ENCODE measurements around the gene FAM174B.

Gene FAM174B

DNA sequence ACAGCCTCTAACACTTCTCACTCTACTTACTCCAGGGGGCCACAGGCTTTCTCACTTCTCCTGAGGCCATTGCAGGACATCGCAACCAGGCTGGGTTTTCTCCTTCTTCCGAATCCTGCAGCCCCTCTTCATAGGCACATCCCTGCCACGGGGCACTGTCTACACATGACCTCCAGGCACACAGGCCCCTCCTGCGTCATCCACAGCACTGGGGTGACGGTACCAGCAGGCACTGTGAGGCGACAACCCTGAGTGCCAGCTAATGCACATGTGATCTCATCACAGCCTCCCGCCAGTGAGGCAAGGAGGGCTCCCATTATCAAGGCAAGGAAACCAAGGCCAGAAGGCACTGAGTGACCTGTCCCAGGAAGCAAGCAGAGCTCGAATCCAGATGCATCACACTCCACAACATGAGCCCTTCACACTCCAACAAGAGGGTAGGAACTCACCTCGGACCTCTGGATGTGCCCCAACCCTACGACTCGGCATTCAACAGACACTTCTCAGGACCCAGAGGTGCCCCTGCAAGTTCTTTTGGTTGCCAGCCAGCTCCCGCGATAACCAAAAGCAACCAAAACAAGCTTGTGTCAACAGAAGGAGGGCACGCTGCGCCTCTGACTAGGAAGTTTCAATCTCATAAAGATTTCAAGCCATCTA, 16.7 kb downstream of the FAM174B start:
- no peak for DNase-seq

DNA sequence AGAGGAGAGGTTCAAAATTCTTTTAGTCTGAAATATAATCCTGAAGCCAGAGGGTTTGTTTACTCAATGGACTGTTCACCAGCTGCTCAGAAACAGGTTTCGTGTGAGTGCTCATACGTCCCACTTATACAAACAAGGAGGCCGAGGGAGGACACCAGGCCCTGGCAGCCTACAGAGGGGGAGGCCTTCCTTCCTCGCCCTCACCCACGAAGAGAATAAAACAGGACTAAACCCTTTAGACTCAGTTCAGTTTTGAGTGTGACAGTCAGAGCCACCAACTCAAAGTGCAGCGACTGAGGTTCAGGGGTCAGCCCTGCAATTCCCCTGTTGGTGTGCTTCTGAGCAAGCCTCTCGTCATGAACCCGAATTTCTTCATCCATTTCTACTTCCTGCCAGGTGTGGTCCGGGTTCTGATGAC, 17.3 kb downstream of the FAM174B start:
- DNase-seq = no peak

DNA sequence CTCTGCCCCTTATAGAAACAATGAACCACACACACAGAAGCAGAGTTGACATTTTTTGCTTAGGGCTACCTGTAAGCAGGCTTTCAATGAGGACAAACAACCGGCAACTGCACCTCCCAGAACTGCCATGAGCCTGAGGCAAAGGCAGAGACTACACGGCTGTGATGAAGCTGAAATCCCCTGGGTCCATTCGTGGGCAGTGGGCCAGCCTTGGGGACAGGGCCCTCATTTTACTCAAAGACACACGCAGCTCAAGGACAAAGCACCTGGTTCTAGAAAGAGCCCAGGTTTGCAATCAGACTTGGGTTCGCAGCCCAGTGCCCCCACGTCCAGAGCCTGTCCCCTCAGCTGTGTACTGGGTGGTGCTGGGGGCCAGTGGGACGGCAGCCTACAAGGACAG, 17.9 kb downstream of the FAM174B start:
- DNase-seq = no peak

DNA sequence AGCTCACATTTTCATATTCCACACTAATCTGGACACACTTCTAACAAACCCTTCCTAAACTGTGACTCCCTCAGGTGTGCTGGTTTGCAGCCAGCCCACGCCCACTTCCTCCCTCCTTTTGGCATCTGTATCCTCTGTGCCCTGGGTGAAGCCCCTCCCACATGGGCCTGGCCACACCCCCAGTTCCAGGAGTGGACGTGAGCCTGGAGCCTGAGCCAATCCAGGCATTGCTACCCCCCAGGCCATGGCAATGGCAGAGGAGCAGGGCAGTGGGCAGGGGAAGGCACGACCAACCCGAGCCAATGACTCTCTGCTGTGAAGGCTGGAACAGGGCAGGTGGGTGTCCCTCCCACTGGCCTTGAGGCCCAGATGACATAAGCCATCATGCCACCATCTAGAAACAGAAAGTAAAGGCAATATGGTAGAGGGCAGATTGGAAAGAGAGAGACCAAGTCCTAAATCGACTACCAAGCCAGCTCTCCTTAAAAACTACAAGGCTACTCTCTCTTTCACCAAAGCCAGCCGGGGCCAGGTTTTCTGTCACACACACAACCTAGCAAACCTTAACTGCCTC, 18.6 kb downstream of the FAM174B start:
- no peak for DNase-seq

DNA sequence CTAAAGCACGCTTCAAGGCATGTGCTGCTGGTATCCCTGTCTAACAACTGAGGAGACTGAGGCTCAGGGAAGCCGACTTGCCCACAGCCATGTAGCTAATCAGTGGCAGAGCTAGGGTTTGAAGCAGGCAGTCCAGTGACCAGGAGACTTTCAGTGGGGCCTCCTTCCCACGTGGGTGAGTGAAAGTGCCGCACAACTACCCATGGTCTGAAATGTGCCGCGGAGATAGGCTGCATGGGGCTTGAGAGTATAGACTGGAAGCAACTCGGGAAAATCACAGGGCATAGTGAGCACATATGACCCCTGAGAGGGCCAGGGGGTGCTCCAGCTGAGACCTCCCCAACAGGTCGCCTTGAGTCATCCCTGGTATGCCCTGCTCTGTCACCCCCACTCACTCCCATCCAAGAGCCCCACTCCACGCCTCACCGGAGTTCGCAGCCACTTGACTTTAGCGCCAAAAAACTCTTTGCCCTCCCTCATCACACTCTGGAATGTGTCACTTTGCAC, 19.1 kb downstream of the FAM174B start:
- no peak for DNase-seq

DNA sequence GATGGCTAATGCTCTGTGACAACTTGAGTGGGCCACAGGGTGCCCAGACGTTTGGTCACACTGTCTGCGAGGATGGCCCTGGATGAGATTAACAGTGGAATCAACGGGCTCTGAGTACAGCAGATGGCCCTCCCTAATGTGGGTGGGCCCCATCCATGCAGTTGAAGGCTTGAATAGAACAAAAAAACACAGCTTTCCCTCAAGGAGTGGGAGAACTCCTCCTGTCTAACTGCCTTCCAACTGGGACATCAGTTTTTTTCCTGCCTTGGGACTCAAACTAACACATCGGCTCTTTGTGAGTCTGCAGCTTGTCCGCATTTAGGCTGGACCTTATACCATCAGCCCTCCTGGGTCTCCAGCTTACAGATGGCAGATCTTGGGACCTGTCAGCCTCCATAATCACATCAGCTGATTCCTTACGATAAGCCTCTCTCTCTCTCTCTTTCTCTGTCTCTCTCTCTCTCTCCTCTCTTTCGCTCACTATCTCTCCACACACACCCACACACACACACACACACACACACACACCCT, 20.8 kb downstream of the FAM174B start:
- DNase-seq = no peak

DNA sequence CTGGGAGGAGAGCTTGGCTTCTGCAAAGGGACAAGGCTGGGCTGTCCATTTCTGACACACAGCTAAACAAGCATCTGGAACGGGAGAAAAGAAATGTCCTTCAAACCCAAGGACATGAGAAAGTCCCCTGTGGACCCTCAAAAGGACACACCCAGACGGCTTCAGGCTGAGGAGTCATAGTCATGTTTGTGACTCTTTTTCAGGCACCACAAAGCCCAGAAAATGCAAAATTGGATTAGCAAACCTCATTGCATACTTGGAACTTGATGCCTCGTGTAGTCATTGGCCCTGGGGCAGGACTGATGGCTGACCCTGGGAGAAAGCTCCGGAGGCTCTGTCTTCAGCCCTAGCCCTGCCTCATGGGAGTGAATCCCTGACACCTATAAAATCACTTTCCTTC, 21.5 kb downstream of the FAM174B start:
- no peak for DNase-seq

DNA sequence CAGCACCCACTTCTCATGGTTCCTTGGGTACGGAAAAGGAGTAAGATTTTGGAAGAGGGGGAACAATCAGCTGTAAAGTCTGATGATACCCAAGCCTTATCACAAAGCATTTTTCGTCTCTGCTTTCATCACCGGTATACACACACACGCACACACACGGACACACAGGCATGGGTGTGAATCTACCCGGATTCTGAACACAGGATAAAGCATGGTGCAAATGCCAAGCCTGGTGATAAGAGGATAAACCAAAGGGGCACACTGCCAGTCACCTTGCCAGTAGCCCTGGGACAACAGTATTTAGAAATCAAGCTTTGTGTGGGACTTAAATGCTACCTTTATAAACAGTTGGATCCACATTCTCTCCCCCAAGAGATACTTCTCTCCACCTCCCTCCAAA, 22.2 kb downstream of the FAM174B start:
- peak; percentile 8 for DNase-seq

DNA sequence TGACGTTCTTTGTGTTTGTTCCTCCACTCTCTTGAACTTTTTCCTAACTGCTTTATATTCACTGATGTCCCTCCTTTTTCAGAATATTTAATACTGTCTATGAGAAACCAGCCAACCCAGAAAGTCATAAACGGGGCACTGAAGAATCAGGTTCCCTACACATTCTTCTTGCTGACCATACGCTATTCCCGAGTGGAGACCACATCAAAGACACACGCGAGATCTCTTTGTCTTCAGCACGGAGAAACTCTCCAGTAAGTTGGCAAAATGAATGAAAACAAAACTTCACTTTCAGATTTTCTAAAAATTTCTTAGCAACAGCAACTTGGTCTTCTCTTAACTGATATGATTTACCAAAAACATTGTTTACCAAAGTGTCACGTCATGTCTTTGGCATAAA, 22.6 kb downstream of the FAM174B start:
- DNase-seq = no peak

DNA sequence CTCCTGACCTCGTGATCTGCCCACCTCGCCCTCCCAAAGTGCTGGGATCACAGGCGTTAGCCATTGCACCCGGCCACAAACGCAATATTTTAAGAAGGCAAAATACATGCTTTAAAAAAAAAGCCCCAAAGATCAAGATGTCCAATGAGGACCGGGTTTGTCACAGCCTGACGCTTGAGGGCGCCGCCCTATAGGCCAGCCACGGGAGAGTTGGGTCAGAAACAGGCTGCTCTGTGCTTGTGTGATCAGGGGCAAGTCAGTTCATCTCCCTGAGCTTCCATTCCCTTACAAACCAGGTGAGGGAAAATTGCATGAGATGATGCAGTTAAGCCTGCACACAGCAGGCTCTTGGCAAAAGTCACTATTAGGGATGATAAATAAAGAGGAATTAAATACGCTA, 23.9 kb downstream of the FAM174B start:
- DNase-seq = peak; percentile 6

DNA sequence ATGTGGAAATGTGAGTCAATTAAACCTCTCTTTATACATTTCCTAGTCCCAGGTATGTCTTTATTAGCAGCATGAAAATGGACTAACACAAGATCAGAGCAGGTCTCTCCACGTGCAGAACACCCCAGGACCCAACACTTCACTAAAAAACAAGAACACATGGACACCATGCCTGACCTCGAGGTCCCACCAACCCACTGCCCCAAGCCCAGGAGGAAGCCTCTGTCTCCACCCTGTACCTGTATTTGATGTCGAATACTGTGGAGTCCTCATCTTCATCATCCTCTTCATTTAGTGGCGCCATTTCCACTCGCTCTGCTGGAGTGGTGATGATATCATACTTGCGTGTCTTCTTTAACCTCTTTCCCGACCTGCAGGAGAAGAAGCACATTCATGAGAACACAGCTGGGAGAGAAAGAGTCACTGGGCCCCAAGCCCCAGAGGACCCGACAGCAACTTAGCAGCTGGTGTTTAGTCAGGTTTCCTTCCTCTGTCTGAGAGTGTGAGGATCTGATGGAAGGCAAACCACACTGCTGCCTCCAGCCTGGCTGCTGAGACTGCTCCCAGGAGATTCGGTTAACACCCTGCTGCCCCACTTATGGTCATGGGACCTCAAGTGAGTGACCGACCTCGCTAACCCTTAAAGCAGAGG, 25.5 kb downstream of the FAM174B start:
- peak; percentile 20 for DNase-seq

DNA sequence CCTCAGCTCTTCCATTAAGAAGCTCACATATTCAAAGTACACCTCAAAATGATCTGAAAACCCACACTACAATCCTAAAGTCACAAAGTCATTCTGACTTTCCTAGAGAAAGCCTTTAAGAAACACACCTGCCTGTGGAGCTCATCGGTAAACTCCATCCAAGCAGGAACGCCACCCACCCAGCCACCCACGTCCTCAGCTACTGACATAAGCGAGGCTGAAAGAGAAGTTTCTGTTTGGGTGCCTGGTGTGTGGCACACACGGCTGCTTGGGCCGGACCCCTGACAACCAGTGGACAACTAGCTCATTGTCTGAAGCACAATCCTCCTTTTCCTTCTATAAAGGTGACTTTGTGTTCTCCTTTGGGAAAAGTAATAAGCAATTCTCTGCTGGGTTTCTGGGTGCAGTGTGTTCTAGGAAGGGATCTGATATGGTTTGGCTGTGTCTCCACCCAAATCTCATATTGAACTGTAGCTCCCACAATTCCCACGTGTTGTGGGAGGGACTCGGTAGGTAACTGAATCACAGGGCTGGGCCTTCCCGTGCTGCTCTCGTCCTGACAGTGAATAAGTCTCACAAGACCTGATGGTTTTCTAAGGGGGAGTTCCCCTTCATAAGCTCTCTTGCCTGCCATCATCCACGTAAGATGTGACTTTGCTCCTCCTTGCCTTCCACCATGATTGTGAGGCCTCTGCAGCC, 26.1 kb downstream of the FAM174B start:
- no peak for DNase-seq

DNA sequence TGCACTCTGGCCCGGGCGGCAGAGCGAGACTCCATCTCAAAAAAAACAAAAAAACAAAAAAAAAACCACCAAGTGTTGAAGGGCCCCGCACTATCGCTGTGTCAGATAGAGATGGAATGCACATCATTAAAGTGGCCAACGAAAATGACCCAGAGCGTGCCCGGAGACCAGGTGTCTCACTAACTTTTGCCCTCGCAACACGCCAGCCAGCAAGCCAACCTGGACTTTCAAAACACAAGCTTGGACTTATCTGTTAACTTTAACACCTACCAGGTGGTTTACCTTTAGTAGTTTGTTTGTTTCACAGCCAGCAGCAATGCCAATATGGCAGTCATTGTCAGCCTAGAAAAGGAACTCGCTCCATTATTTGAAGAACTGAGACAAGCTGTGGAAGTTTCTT, 28.6 kb downstream of the FAM174B start:
- DNase-seq = no peak

DNA sequence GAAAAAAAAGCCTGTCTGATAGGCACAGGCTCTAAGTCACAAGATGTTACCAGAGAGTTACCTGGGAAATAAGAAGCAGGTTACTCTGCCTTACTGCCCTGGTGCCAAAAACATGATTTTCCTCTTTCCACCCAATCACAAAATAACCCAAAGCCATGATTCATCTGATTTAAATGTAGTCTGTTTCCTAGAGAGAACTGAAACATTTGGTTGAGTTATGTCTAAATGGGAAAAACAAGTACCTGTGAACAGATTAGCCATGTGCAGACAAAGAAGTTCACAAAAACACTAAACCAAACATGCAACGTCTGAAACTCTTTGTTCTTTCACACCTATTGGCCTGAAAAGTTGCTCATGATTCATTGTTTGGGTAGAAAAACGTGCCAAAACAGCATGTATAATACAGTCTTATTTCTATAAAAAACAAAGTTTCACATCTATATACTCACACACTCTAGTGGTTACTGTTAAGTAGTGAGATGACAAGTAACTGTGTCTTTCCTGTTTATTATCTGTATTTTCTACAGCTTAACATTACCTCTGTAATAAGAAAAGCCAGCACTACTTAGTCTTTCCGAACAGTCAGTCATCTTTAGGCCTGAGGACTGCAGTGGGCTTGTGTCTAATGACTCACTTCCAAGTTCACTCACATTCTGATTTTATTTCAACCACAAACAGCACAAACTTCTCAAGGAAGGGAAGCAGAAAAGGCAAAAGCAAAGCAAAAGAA, 30.2 kb downstream of the FAM174B start:
- no peak for DNase-seq

DNA sequence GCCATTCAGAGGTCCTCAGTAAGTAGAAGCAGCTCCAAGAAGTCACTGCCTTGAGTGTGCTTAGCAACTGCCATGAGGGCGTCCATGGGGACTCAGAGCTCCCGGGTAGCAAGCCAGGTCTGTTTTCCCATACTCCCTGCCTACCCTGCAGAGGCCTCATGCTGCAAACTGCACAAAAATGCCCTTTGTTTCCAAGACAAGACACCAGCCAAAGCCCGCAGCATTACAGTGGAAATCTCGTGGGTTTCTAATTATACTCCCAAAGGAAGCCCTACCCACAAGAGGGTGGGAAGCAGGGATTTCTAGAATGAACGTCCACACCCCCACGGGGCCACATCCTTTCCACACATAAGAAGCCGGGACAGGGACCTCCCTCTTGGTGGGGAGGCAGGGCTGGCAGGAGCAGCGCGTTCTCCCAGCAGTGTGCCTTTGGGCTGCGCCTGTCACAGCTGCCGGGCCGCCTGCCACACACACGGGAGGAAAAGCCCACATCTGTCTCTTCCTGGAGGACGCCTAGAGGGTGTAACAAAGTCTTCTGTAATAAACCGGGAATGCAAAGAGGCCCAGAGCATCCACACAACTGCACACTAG, 31.1 kb downstream of the FAM174B start:
- DNase-seq = peak; percentile 93

DNA sequence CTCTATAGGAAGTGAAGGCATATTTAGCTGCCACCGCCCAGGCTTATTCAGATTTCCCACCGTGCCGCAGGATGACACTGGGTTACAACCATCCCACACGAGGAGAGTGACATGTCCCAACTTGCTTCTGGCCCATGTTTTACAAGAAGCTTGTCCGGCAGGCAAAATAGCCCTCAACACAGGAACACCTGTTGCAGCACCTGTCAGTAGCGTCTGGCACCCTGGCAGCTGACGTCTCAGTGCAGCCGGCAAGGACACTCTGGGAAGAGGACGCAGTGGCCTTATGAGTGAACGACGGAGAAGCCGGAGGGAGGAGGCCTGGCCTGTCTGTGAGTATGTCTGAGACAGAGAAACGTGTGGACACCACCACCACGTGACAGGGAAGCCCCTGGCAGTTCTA, 32.1 kb downstream of the FAM174B start:
- DNase-seq = peak; percentile 80

DNA sequence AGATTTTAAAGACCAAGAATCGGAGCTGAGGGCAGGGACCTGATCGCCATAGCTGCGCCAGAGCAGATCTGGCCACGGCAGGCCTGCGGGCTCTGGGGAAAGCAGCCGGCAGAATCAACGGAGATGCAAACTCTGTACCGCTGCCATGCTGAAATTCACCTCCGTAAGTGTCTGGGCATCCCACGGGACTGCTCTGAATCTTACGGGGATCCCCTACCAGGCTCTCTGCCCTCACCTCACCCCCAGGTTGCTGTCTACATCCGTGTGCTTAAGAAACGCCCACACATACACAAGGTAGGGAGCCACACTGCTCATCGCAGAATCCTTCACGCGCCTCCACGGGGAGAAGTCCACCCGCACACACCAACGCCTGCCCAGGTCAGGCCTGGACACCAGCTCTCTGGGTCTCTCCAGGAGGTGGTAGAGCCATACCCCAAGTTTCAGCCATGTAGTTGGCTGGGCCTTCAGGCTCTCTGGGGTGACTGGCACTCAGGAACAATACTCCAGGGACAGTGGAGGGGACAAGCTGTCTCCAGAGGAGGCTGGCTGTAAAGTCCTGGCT, 33.5 kb downstream of the FAM174B start:
- peak; percentile 10 for DNase-seq

DNA sequence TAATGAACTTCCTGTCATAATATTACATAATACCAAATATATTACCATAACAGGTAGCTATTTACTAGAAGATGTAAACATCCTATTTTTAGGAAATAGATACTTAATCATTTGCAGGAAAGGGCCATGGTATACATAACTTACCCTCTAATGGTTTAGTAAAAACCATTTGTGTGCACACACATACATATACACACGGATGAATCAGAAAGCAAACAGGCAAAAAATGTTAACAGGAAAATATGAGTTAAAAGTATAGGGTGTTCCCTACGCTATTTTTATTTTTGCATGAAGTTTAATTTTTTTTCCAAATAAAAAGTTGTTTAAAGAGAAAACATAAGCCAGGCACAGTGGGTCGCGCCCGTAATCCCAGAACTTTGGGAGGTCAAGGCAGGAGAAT, 34.6 kb downstream of the FAM174B start:
- DNase-seq = no peak

DNA sequence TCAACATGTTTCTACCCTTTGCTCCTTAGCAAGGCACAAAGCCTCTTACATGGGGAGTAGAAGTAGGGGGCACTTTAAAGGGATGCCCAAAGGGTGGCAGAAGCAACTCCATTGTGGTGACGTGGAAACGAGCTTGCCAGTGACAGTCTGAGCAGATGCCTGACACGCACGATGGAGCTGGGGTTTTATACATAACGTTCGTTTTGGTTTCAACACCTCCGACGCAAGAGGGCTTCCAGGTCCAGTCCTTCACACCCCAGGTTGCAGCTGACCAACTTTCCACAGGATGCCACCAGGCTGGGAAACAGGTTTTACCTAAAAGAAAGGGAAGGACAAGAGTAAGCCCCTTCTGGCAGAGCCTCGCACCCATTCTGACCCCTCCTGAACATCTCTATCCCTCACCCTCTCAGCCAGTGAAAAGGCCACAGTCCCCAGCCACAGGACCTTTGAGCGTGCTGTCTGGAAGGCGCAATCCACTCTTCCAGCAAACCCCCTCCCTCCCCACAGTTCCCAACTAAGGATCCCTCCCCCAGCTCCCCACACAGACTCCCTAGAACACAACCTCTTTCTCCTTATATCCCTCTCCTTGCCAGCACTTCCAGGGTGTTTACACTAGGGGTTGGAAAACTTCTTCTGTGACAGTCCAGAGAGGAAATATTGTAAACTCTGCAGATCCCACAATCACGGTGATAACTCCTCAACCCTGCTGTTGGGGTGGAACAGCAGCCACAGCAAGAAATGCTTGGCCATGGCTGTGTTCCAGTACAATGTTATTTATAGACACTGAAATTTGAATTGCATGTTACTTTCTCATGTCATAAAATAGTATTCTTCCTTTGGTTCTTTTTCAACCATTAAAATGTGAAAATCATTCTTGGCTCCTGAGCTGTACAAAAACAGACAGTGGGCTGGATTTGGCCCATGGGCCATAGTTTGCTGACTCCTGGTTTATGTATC, 36.2 kb downstream of the FAM174B start:
- DNase-seq = peak; percentile 80

Data from right hindlimb (tissue), 1 donor.